ENCODE data around the gene CRYBG3.

GRCh38 chr3:97934980-97935695, 113.3 kb downstream of the CRYBG3 start:
- no peak for TF ChIP-seq CTCF (IDR thresholded peaks at IDR 0.05)
- no peak for TF ChIP-seq POLR2A (IDR thresholded peaks at IDR 0.05)
